HG03442 (cell line): ENCODE results near the gene WNT11.
"Not testable (repeated sequence)": the region's sequence is repeated elsewhere in the genome, so short reads cannot be mapped to it uniquely, and the experiment has no call there.

Experiments
- ATAC-seq: cut with Tn5 transposase; IDR thresholded peaks from one replicate; pipeline ENCODE4 v1.9.1; 2021; ENCODE audit warnings: mild to moderate bottlenecking, moderate library complexity; ENCODE audit not compliant: unreplicated experiment

WNT11 gene

GRCh38 chr11:76203131-76203925, 3.0 kb downstream of the WNT11 start:
- ATAC-seq: no peak

DNA sequence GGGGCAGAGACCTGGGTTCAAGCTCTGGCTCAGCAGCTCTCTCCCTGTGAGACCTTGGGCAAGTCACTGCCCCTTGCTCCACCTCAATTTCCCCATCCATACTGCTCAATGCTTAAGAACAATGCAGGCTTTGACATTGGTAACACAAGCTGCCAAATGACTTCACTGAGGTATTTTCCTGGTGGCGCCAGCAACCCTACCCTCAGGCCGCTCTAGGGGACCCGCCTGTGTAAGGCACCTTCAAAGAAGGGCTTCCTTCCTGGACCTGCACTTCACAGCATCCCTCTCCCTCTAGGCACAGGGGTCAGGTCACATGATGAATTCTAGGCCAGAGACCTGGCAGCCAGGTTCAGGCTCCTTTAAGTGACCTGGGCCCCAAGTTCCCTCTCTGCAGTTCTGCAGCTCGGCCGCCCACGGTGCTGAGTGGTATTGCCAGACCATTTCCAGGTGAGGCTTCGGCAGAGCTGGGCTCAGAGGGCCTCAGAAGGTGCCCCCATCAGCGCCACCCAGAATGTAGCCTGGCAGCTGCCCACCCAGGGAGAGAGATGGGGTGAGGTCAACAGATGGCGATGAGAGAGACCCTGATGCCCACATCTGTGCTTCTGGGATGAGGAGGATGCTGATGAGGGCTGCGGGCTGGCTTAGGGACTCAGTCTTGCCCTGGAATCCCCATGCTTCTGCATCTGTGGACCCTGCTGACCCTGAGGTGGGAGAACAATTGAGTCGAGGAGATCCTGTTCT, 4.5 kb downstream of the WNT11 start:
- no peak for ATAC-seq

DNA sequence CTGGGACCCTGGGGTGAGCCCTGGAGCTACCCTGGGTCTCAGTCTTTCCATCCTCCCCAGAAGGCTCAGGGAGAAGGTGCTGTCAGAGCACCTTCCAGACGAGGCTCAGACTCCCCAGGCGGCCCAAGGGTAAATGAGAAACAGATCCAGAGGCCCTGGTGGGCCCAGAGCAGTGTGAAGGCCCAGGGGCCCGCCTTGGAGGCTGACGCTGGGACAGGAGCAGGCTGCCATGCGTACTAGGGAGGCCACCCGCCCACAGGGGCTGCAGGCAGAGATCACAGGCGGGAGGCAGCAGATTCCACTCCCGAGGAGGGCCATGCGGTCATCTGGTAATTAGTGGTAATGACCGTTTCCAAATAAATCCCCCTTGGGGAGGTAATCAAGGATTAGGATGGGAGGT, 5.2 kb downstream of the WNT11 start:
- ATAC-seq: no peak

- ATAC-seq: no peak
Measured at GRCh38 chr11:76200006-76200940, 6.0 kb downstream of the WNT11 start.

GRCh38 chr11:76198691-76199090, 7.6 kb downstream of the WNT11 start:
- not testable (repeated sequence) for ATAC-seq

DNA sequence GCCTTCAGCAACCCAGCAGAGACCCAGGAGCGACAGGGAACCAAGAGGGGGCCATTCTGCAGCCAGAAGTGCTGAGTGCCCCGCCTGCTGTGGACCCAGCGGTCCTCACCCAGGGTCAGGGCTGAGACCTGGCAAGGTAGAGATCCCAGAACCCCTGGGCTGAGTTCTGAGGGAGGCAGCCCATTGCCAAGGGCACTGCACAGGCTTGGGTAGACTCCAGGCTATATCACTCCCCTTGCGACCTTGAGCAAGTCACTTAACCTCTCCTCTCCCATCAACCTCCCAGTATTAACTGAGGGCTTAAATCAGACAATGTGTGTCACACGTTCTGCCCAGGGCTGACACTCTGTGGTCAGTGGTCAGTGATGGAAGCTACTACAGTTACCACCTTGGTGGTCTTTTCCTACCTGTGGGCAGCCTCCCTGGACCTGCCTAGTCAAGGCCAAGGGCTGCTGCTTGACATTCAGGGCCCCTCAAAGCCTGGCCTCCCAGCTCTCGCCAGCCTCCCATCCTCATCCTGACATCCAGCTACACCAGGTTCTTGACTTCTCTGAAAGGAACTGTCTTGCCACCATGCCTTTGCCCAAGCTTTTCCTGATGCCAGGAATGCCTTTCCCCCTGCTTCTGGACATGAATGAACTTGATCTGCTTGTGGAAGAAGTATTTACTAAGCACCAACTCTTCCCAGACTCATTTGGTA, 8.2 kb downstream of the WNT11 start:
- no peak for ATAC-seq

DNA sequence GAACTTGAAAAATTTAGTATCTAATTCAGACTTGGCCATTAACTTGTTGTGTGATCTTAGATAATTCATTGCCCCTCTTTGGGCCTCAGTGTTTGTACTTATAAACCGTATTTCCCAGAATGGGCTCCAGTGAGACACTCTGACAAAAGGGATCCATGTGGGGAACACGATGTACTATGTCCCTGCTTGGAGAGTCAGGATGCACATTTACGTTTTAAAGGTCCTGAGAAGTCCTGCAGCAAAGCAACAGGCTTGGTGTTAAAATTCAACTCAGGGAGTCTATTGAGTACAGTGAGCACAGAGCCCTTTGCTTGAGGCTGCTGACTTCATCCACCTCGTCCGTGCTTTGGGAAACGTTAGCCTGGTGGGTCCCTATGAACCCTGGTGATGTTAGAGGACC, 9.0 kb downstream of the WNT11 start:
- no peak for ATAC-seq

GRCh38 chr11:76196849-76197248, 9.5 kb downstream of the WNT11 start:
- ATAC-seq: no peak

DNA sequence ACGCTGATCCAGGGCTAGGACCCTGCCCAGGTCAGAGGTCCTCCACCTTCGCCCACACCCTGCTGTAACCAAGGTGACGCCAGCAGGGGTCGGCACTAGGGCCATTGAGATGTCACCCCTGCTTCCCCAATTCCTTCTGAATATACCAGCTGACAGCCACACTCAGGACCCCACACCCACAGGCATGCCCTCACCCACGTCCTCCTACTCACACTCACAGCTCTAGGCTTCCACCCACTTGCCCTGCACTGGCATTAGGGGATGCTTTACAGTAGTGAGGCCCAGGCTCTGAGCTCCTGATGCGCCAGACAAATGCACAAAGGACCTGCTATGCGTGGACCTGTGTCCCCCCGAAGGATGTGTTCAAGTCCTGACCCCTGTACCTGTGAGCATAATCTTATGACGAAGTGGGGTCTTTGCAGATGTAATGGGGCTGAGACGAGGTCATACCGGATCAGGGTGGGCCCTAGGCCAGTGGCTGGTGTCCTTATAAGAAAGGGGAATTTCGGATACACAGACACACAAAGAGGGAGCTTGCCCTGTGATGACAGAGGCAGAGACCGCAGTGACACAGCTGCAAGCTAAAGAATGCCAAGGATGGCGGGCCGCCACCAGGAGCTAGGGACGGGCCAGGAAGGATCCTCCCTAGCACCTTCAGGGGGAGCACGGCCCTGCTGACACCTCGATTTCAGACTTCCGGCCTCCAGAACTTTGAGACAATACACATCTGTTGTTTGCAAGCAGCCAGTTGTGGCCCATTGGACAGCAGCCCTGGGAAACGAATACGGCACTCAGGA, 11.2 kb downstream of the WNT11 start:
- ATAC-seq: no peak

DNA sequence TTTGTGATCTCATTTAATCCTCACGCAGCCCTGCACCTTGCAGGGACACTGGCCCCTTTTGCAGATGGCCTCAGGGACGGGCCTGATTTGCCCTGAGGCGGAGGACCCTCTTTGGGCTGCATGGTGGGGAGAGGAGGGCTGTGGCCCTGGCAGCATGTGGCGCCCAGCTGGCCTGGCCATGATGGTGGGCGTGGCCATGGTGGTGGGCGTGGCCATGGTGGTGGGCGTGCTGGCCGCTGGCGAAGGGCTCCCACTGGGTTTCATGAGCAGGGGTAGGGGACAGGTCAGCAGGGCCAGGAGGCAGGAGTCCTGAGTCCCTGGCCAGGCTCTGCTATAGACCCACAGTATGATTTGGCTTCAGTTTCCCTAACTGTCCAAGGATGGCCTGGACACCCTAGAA, 13.1 kb downstream of the WNT11 start:
- no peak for ATAC-seq

DNA sequence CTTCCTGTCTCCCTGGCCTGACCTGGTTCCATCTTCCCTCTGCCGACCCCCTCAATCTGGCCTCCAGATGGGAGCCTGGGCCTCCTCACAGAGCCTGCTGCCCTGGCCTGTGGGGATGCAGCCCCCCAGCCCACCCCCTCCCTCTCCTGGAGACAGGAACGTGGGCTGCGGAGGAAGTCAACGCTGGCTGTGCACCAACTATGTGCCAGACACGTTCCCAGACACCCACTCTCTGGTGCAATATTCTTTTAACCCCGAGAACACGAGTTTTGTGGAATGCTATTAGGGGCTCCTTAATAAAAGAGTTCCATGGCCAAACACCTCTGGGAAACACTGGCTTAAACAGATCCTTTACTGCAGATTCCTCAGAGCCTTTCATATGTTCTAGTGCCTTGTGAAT, 15.9 kb downstream of the WNT11 start:
- no peak for ATAC-seq

DNA sequence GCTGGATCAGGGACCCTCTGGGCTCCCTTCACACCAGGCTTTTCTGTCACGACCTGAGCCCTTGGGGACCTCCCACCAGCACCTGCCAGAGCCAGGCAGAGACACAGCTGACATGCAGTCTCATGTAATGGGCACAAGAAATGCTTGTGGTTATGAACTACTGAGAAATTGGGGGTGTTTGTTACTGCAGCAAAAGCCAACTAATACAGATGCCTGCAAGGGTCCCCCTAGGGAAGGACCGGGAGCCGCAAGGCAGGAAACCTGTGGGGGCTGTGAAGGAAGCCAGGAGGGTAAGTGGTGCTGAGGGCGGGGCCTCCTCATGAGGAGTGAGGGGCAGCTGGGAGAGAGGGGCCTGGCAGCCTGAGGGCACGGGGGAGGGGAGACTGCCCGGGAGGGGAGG, 16.6 kb downstream of the WNT11 start:
- no peak for ATAC-seq

GRCh38 chr11:76188873-76189272, 17.4 kb downstream of the WNT11 start:
- no peak for ATAC-seq

DNA sequence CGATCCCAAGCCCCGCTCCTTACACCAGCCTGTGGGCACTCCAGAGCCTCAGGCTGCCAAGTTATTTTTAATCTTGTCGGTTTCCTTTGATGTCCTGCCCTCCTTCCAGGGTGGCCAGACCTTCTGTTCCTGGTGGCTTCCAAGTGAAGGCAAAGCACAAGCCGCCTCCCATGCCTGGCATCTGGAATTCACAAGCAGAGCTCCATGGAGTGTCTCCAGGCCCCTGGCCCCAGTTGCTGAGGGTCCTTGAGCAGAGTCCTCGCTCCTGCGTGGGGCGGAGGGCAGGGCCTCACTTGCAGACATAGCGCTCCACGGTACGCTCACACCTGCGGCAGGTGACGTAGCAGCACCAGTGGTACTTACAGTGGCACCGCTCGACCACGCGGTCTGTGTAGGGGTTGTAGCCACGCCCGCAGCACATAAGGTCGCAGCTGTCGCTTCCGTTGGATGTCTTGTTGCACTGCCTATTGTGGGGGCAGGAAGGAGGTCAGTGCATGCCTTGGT, 19.5 kb downstream of the WNT11 start:
- ATAC-seq: no peak

GRCh38 chr11:76185931-76186401, 20.3 kb downstream of the WNT11 start:
- no peak for ATAC-seq

DNA sequence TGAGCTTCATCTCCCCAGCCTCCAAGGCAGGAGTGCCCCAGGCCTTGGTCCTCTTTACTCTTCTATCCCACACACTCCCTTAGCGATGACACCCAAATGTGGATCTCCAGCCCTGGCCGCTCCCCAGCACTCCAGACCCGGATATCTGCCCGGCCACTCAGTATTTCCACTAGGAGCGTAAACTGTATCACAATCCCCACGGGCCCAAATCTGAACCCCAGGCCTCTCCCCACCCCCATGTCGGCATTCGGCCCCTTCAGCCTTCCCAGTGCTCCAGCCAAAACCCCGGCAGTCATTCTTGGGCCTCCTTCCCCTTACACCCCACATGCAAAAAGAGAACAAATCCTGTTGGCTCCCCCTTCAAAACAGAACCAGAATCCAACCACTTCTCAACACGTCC, 20.8 kb downstream of the WNT11 start:
- ATAC-seq: no peak

GRCh38 chr11:76184551-76184993, 21.7 kb downstream of the WNT11 start:
- ATAC-seq: no peak

- ATAC-seq: no peak
Measured at GRCh38 chr11:76181371-76181770, 24.9 kb downstream of the WNT11 start.

GRCh38 chr11:76179147-76179546, 27.2 kb downstream of the WNT11 start:
- no peak for ATAC-seq
